KOPT-K1 (cell line): ENCODE results near the gene ASIC4.

Experiments used
- H3K27ac ChIP-seq: fragments of 200-600 bp; sonication (generic); 2 replicates; pipeline ENCODE4 v1.5.1; 2016; ENCODE audit warnings: antibody characterized with exemption, mild to moderate bottlenecking, low read depth, low read length; ENCODE audit not compliant: poor library complexity, severe bottlenecking
- H3K36me3 ChIP-seq: fragments of 200-600 bp; sonication (generic); 2 replicates; pipeline ENCODE4 v1.5.1; 2017; ENCODE audit warnings: antibody characterized with exemption, mild to moderate bottlenecking, low read length, moderate library complexity; ENCODE audit not compliant: insufficient read depth
- H3K9me3 ChIP-seq: fragments of 200-600 bp; sonication (generic); 2 replicates; pipeline ENCODE4 v1.5.1; 2017; ENCODE audit warnings: antibody characterized with exemption, low read length, mild to moderate bottlenecking; ENCODE audit not compliant: insufficient read depth, poor library complexity, severe bottlenecking

ASIC4 gene

DNA sequence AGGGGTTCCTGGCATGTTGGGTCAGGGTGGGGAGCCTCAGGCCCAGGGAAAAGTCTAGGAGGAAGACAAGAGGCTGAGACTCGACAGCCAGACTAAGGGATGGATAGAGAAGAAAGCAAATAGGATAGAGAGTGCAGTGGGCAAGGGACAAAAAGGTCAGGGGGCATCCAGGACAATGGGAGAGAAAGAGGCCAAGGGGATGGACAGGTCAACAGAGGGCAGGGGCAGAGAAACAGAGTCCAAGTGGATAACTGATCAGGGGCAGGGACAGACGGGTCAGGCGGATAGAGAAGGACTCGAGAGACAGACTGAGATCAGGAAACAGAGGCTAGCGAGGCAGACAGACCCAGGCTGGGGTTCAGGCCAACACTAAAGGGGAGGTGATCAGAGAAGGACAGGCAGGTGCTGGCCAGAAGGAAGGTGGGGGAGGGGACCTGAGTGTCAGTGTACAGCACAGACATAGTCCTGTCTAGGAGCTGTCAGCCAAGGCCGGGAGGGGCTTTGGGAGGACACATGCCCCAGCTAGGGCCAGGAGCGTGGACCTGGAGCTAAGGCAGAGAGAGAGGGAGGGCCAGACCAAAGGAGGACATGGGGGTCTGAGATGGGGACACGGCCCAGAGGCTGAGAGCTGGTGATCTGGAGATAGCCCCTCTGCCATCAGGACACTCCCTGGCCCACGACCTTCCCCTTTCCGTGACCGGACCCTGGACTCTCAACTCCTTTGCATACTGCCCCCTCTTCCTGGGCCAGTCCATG is 12.2 kb downstream of the ASIC4 start:
- Histone ChIP-seq H3K27ac (no peak overlapping the region), H3K36me3 (no peaks in the 10 kb centered on the region)

DNA sequence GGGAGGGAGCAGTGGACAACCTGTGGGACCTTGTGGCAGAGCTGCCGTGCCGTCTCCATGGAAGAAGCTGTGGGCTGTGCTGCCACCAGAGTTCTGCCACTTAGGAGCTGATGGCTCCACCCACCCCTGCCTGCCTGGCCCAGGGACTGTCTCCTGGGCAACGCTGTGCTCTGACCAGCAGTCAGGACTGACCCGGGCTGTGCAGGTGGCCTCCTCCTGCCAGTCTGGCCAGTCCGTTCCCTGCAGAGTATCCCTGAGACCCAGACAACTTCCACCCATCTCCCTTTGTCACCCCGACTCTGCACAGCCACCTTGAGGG is 12.8 kb downstream of the ASIC4 start:
- no peaks in the 10 kb centered on the region for H3K9me3 ChIP-seq
- no peaks in the 10 kb centered on the region for H3K36me3 ChIP-seq
- no peak overlapping the region for H3K27ac ChIP-seq

More for the DNA sequence above, 12.2 kb downstream of the ASIC4 start:
- H3K9me3 ChIP-seq = no peaks in the 10 kb centered on the region

GRCh38 chr2:219527472-219527871 is 13.2 kb downstream of the ASIC4 start:
- H3K36me3 ChIP-seq = no peaks in the 10 kb centered on the region
- no peak overlapping the region for H3K27ac ChIP-seq
- no peaks in the 10 kb centered on the region for H3K9me3 ChIP-seq

DNA sequence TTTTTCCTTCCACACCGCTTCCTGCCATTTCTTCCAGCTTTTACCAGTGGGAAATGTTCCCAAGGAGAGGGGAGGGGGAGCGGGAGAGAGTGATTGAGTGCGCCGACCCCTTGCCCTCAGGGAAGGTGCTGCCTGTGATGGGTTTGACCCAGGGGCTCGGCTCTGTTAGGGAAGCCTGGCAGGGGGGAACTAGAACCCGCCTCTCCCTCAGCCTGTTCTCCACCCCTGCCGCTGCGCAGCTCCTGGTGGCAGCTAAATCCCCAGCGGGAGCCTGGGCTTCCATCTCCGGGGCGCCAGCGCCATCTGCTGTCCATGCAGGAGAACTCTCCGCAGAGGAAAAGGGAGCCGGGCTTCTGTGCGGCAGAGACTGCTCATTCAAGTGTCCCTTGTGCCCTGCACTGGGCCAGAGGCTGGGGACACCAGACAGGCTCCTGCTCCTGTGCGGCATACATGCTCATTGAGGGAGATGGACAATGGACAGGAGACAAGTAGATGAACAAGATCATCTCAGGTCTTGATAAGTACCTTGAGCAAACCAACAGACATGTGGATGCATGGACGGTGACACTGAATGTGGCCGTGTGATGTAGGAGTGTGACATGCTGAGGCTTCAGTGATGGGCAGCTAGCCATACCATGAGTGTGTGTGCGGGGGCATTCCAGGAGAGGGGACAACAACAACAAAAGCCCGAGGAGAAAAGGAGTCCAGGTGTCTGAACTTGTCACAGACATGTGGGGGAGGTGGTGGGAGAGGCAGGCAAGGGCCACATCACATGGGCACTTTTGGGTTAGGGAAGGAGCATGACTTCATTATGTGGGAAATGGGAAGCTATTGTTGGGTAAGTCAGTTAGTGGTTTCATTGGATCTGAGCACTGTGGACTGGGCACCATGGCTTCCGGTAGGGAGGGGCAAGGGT is 16.0 kb downstream of the ASIC4 start:
- H3K27ac ChIP-seq = no peak overlapping the region
- H3K9me3 ChIP-seq = no peaks in the 10 kb centered on the region

DNA sequence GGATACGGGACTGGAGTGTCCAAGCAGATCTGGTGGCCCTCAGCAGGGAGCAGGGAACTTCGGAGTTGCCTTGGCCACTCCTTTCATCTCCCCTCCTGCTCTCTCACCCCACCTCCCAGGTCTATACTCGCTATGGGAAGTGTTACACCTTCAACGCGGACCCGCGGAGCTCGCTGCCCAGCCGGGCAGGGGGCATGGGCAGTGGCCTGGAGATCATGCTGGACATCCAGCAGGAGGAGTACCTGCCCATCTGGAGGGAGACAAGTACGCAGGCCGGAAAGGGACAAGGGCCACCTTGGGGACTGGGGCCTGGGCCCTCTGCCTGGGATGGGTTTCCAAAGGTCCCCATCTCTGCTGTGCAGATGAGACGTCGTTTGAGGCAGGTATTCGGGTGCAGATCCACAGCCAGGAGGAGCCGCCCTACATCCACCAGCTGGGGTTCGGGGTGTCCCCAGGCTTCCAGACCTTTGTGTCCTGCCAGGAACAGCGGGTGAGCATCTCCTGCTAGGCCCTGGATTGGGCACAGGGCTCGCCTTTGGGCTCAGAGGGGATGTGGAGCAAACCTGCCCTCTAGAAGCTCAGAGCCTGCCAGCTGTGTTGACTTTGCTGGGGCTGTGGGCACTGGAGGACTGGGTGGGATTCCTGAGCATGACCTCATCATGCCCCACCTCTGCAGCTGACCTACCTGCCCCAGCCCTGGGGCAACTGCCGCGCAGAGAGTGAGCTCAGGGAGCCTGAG is 17.5 kb downstream of the ASIC4 start:
- H3K36me3 ChIP-seq = no peaks in the 10 kb centered on the region
- no peak overlapping the region for H3K27ac ChIP-seq
- H3K9me3 ChIP-seq = no peaks in the 10 kb centered on the region

More for the DNA sequence above, 16.0 kb downstream of the ASIC4 start:
- no peaks in the 10 kb centered on the region for H3K36me3 ChIP-seq

DNA sequence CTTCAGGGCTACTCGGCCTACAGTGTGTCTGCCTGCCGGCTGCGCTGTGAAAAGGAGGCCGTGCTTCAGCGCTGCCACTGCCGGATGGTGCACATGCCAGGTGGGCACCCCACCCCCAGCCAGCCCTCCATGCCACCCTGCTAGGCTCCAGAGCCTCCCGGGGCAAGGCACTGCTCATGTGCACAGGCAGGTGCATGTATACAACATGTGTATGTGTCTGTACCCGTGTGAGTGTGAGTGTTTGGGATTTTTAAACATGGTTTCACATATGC is 18.0 kb downstream of the ASIC4 start:
- no peak overlapping the region for H3K27ac ChIP-seq
- H3K9me3 ChIP-seq = no peaks in the 10 kb centered on the region
- H3K36me3 ChIP-seq = no peaks in the 10 kb centered on the region

DNA sequence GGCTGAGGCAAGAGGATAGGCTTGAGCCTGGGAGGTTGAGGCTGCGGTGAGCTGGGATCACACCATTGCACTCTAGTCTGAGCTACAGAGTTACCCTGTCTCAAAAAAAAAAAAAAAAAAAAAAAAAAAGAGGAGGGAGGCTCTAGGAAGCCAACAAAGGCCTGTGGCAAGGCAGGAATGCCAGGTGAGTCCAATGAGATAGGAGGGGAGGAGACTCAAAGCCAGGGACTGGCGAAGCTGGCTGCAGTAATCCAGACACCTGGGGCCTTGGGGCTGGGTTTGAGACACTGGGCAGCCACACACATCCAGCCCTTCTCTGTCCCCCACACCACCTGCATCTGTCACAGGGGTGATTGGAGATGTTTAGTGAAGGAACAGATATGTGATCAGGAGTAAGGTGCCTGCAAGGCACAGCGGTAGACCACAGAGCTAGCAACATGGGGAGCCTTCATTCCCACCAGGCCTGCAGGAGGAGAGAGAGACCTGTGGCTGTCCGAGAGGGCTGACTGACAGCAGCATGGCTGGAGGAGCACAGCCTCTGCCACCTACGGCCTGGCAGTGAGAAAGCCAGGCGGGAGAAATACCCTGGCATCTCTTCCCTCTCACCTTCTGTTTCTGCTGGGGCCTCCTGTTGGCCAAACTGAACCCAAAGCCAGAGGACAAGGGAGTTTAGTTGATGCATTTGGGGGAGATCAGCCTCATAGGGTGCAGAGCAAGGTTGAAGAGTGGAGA is 19.8 kb downstream of the ASIC4 start:
- Histone ChIP-seq H3K27ac (no peak overlapping the region), H3K9me3 (no peaks in the 10 kb centered on the region), H3K36me3 (no peaks in the 10 kb centered on the region)

DNA sequence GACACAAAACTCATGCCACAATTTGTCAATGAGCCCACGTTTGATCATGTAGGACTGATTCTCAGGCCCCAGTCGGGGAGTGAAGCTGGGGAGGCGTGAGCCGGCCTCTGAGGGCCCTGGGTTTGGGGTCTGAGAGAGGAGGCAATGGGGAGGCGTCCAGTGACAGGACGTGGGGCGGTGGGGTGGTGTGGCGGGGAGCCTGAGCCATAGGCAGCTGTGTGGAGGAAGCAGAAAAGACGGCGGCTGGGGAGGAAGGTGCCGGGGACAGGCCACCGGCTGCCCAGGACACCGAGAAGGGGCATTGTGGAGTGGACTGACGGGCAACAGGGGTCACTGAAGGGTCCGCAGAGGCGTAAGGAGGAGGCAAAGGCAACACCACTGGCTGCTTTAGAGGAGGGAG is 22.1 kb downstream of the ASIC4 start:
- H3K9me3 ChIP-seq = no peaks in the 10 kb centered on the region
- no peaks in the 10 kb centered on the region for H3K36me3 ChIP-seq
- no peak overlapping the region for H3K27ac ChIP-seq

DNA sequence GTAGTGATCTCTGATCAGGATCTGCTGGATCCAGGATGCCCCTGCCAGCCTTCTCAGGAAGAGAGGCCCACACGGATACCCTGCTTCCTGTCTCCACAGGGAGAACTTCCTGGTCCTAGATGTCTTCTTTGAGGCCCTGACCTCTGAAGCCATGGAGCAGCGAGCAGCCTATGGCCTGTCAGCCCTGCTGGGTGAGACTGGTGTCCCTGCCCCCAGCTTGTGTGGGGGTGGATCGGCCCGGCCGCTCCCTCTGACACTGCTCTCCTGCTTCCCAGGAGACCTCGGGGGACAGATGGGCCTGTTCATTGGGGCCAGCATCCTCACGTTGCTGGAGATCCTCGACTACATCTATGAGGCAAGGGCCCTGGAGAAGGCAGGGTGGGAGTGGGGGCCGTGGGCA is 22.7 kb downstream of the ASIC4 start:
- Histone ChIP-seq H3K27ac (no peak overlapping the region), H3K36me3 (no peaks in the 10 kb centered on the region), H3K9me3 (no peaks in the 10 kb centered on the region)

DNA sequence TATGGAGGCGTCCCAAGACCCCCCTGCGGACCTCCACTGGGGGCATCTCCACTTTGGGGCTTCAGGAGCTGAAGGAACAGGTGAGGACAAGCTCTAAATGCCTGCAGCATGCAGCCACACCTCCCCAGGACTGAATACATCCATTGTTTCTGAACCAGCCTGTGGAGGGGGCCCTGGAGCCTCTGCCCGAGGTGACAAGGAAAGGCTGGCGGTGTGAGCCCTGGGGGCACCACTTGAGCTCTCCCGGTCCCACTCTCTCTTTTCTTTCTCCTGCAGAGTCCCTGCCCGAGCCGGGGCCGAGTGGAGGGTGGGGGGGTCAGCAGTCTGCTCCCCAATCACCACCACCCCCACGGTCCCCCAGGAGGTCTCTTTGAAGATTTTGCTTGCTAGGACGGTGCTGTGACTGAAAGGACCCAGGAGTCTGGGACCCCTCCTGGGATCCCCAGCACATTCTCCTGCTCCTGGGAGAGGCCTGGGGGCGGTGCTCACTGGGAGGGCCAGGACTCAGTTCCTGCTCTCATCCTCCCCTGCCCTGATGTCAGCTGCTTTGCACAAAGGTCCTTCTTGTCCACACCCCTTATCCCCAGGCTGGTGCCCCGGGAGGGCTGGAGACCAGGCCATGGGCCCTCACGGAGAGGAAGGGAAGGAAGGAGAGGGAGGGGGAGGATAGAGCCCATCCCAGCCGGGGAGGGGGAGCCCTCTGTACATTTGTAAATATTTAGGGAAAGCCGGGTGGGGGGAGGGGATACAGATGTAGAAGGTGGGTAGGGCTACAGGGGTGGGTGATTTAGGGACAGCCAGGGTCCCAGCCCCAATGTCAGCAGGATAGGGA is 23.6 kb downstream of the ASIC4 start:
- no peaks in the 10 kb centered on the region for H3K36me3 ChIP-seq
- H3K27ac ChIP-seq = no peak overlapping the region
- no peaks in the 10 kb centered on the region for H3K9me3 ChIP-seq

GRCh38 chr2:219538504-219538951 is 24.2 kb downstream of the ASIC4 start:
- Histone ChIP-seq H3K36me3 (no peaks in the 10 kb centered on the region), H3K27ac (no peak overlapping the region), H3K9me3 (no peaks in the 10 kb centered on the region)

DNA sequence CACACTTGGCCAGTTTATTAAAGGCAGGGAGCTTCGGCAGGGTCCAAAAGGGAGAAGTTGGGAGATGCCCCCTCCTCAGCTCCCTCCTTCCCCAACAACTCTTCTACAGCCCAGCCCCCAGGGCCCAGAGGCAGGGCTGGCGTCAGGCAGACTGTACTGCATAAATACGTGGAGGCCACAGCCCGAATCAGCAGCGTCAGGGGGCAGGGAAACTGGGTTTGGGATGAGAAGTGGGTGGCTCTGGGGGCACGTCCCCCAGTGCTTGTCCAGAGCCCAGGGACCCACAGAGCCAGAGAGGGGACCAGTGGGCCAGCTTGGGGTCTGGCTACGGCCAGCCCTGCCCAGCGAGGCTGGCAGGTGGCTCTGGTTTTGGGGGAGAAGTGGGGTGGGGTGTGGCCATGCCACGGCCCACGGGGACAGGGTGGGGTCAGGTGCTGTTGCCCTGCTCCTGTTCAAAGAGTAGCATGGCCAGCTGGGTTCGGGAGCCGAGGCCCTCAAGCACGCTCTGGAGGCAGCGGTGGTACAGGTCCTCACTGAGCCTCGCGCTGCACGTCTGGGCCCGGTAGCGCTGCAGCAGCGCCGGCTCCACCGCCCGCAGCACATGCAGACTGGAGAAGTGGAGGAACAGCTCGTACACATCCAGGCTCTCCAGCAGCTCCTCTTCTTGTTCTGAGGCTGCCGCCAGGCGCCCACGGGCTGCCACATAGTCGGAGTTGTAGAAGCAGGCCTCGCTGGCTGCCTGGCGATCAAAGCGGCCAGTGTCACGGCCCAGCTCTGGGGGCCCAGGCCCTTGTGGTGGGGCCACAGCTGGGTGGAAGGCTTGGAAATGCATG is 24.9 kb downstream of the ASIC4 start:
- Histone ChIP-seq H3K36me3 (no peaks in the 10 kb centered on the region), H3K27ac (no peak overlapping the region), H3K9me3 (no peaks in the 10 kb centered on the region)

GRCh38 chr2:219539926-219540678 is 25.8 kb downstream of the ASIC4 start:
- Histone ChIP-seq H3K9me3 (no peaks in the 10 kb centered on the region), H3K36me3 (no peaks in the 10 kb centered on the region)

More at GRCh38 chr2:219539926-219540678, 25.8 kb downstream of the ASIC4 start:
- no peak overlapping the region for H3K27ac ChIP-seq
